Measurements from ENCODE around the gene IFITM1. TPM values are rescaled to one million over a fixed set of nuclear protein-coding genes. Genes with fewer than 3 reads are reported as not detected.
"Not testable (repeated sequence)": the region's sequence is repeated elsewhere in the genome, so short reads cannot be mapped to it uniquely, and the experiment has no call there.

The IFITM1 gene
- total RNA-seq, 2 donors from 2014 or later, result 306 to 384 TPM

DNA sequence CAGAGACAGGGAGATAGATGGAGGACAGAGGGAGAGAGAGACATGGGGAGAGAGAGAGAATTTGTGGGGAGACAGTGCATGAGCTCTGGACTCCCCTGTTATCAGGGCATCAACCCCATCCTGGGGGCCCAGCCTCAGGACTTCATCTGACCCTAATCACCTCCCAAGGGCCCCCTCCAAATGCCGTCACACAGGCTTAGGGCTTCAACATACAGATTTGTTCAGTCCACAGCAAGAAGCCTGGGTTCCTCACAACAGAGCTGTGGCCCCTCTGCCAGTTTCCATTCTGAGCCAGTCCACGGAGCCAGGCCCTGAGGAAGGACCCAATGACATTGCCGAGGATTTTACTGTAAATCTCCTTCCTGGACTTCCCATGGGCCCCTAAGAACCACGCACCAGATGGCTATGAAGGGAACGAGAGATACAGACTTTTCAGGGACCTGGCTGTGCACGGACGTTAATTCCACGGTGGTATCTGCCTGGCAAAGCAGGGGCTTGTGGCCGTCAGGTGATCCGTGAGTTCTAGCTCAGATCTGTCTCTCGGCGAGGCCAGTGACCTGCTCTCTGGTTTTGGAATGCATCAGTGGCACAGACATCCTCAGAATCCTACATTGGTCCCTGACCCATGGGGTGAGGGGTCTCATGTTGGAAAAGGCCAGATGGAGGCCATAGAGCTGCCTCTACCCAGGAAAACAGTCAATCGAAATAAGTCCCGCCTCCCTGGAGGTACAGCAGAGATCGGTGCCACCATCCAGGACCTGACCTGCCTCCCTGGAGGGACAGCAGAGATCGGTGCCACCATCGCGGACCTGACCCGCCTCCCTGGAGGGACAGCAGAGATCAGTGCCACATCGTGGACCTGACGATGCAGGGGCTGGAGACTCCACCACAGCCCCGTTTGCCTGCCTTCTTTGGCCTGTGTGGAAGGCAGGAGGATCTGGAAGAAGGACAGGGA, 46.8 kb downstream of the IFITM1 start:
- Mint-ChIP-seq H3K27ac (no peak overlapping the region), H3K36me3 (ENCODE audit: insufficient read depth in 2 of 2) (peaks cover 0 to 5% of the 10 kb centered on the region in 2 donors), H3K4me3 (no peak overlapping the region), H3K4me1 (ENCODE audit: low read depth) (peaks cover 7% of the 10 kb centered on the region), H3K27me3 (ENCODE audit: low read depth) (no peaks in the 10 kb centered on the region), H3K9me3 (no peaks in the 10 kb centered on the region)
- no peak for DNase-seq
- ATAC-seq (replicated peaks in 1 of 2), result no peak

GRCh38 chr11:362642-363442, 49.0 kb downstream of the IFITM1 start:
- Mint-ChIP-seq H3K9me3 (no peaks in the 10 kb centered on the region), H3K36me3 (ENCODE audit: insufficient read depth in 2 of 2) (peaks cover 0 to 5% of the 10 kb centered on the region in 2 donors), H3K4me1 (ENCODE audit: low read depth) (peaks cover 10% of the 10 kb centered on the region), H3K27me3 (ENCODE audit: low read depth) (peaks cover 9% of the 10 kb centered on the region), H3K27ac (no peak overlapping the region), H3K4me3 (no peak overlapping the region)
- DNase-seq (no peak), ATAC-seq (replicated peaks in 1 of 2) (no peak)

GRCh38 chr11:363443-363805, 49.6 kb downstream of the IFITM1 start:
- not testable (repeated sequence) for H3K27ac Mint-ChIP-seq; H3K36me3 Mint-ChIP-seq (ENCODE audit: insufficient read depth in 2 of 2); H3K9me3 Mint-ChIP-seq; DNase-seq; ATAC-seq (replicated peaks in 1 of 2); H3K4me3 Mint-ChIP-seq
- H3K27me3 Mint-ChIP-seq (ENCODE audit: low read depth), result peaks cover 15% of the 10 kb centered on the region
- H3K4me1 Mint-ChIP-seq (ENCODE audit: low read depth), result peaks cover 15% of the 10 kb centered on the region

GRCh38 chr11:363948-364761, 50.3 kb downstream of the IFITM1 start:
- no peak overlapping the region for H3K4me3 Mint-ChIP-seq
- DNase-seq, result peak; percentile 61 to 75
- no peak overlapping the region for H3K27ac Mint-ChIP-seq
- H3K4me1 Mint-ChIP-seq (ENCODE audit: low read depth), result peaks cover 16% of the 10 kb centered on the region
- H3K36me3 Mint-ChIP-seq (ENCODE audit: insufficient read depth in 2 of 2), result peaks cover 2 to 6% of the 10 kb centered on the region in 2 donors
- peak; percentile 78 to 79 for ATAC-seq (replicated peaks in 1 of 2)
- peaks cover 19% of the 10 kb centered on the region for H3K27me3 Mint-ChIP-seq (ENCODE audit: low read depth)
- H3K9me3 Mint-ChIP-seq, result no peaks in the 10 kb centered on the region

Other genes with a start within 250 kb of the IFITM1 start
- not detected for gene SCGB1C1, start 121.0 kb upstream of the IFITM1 start, total RNA-seq
- 10 to 100 TPM; 64.6 to 76.8 TPM for gene BET1L, start 106.6 kb upstream of the IFITM1 start, total RNA-seq
- gene RIC8A, start 106.3 kb upstream of the IFITM1 start, total RNA-seq, result 100 to 1,000 TPM; 118 to 134 TPM
- 10 to 100 TPM; 36.5 to 39.0 TPM for gene SIRT3, start 77.7 kb upstream of the IFITM1 start, total RNA-seq
- gene PSMD13, start 77.1 kb upstream of the IFITM1 start, total RNA-seq, result 100 to 1,000 TPM; 133 to 174 TPM
- gene NLRP6, start 35.6 kb upstream of the IFITM1 start, total RNA-seq, result 1 to 10 TPM; 1.5 to 3.2 TPM
- 100 to 1,000 TPM; 161 to 273 TPM for gene PGGHG, start 24.9 kb upstream of the IFITM1 start, total RNA-seq
- not detected for gene IFITM5, start 14.5 kb upstream of the IFITM1 start, total RNA-seq
- 100 to 1,000 TPM; 542 to 639 TPM for gene IFITM2, start 6.2 kb upstream of the IFITM1 start, total RNA-seq
- gene IFITM3, start 6.8 kb downstream of the IFITM1 start, total RNA-seq, result 10 to 100 TPM; 24.4 to 75.8 TPM
- gene B4GALNT4, start 55.5 kb downstream of the IFITM1 start, total RNA-seq, result 1 to 10 TPM; 2.1 to 2.7 TPM
- 1 to 10 TPM in 1 of 2 donors, under 1 TPM in 1; 0.16 to 1.2 TPM for gene PKP3, start 80.2 kb downstream of the IFITM1 start, total RNA-seq
- 10 to 100 TPM; 59.3 to 68.4 TPM for gene SIGIRR, start 101.0 kb downstream of the IFITM1 start, total RNA-seq
- 10 to 100 TPM; 34.3 to 56.5 TPM for gene ANO9, start 128.0 kb downstream of the IFITM1 start, total RNA-seq
- 10 to 100 TPM; 20.6 to 22.5 TPM for gene PTDSS2, start 136.2 kb downstream of the IFITM1 start, total RNA-seq
- 10 to 100 TPM; 88.9 to 95.3 TPM for gene RNH1, start 193.2 kb downstream of the IFITM1 start, total RNA-seq
- gene HRAS, start 221.5 kb downstream of the IFITM1 start, total RNA-seq, result 10 to 100 TPM; 28.8 to 40.1 TPM
- gene LRRC56, start 223.5 kb downstream of the IFITM1 start, total RNA-seq, result 1 to 10 TPM; 1.2 to 3.1 TPM
- 1 to 10 TPM; 3.1 to 5.5 TPM for gene LMNTD2, start 246.7 kb downstream of the IFITM1 start, total RNA-seq
- 10 to 100 TPM; 13.5 to 14.2 TPM for gene RASSF7, start 246.9 kb downstream of the IFITM1 start, total RNA-seq

Data from activated T-cell treated with anti-CD3 and anti-CD28 coated beads, Interleukin-2, amount 50 U/mL, for 72 hours (primary cell).